ENCODE measurements around the gene MOV10L1.
"Not testable (repeated sequence)": the region's sequence is repeated elsewhere in the genome, so short reads cannot be mapped to it uniquely, and the experiment has no call there.

The MOV10L1 gene

GRCh38 chr22:50081426-50082196 lies 8.2 kb upstream of the MOV10L1 start:
- DNase-seq = no peak

GRCh38 chr22:50082197-50082715 lies 7.5 kb upstream of the MOV10L1 start:
- no peak for DNase-seq

GRCh38 chr22:50082961-50083461 lies 6.8 kb upstream of the MOV10L1 start:
- DNase-seq = no peak

GRCh38 chr22:50083462-50084079 lies 6.2 kb upstream of the MOV10L1 start:
- DNase-seq = no peak

GRCh38 chr22:50084080-50084477 lies 5.7 kb upstream of the MOV10L1 start:
- DNase-seq = no peak

GRCh38 chr22:50084614-50085021 lies 5.2 kb upstream of the MOV10L1 start:
- no peak for DNase-seq

- DNase-seq = peak; percentile 14
Measured at GRCh38 chr22:50085211-50085972, 4.4 kb upstream of the MOV10L1 start, which contains the start of gene MLC1. TSS of gene MLC1 (minus strand) at chr22:50085426. CDS start at chr22:50084902, 524 bp downstream.

- no peak for DNase-seq
Measured at GRCh38 chr22:50086526-50086925, 3.3 kb upstream of the MOV10L1 start.

GRCh38 chr22:50086975-50087374 lies 2.8 kb upstream of the MOV10L1 start:
- not testable (repeated sequence) for DNase-seq

- no peak for DNase-seq
Measured at GRCh38 chr22:50087646-50088045, 2.2 kb upstream of the MOV10L1 start.

- DNase-seq = no peak
Measured at GRCh38 chr22:50088096-50088495, 1.7 kb upstream of the MOV10L1 start.

- no peak for DNase-seq
Measured at GRCh38 chr22:50089231-50089630, 575 bp upstream of the MOV10L1 start.

GRCh38 chr22:50090412-50090714 lies 557 bp downstream of the MOV10L1 start:
- DNase-seq = no peak

- no peak for DNase-seq
Measured at GRCh38 chr22:50091092-50091768, 1.4 kb downstream of the MOV10L1 start.

- no peak for DNase-seq
Measured at GRCh38 chr22:50092342-50092741, 2.5 kb downstream of the MOV10L1 start.

- DNase-seq = no peak
Measured at GRCh38 chr22:50098052-50098451, 8.2 kb downstream of the MOV10L1 start.

- no peak for DNase-seq
Measured at GRCh38 chr22:50101870-50102565, 12.2 kb downstream of the MOV10L1 start.

GRCh38 chr22:50102946-50103345 lies 13.1 kb downstream of the MOV10L1 start:
- DNase-seq = no peak

- no peak for DNase-seq
Measured at GRCh38 chr22:50104141-50104544, 14.3 kb downstream of the MOV10L1 start.

GRCh38 chr22:50105208-50106100 lies 15.6 kb downstream of the MOV10L1 start:
- DNase-seq = peak; percentile 15

- DNase-seq = no peak
Measured at GRCh38 chr22:50107529-50107928, 17.7 kb downstream of the MOV10L1 start.

All from activated CD4-positive, alpha-beta T cell treated with anti-CD3 and anti-CD28 coated beads for 48 hours (primary cell).